Keratinocyte (primary cell): ENCODE results near the gene SIGLEC1. TPM values are rescaled to one million over a fixed set of nuclear protein-coding genes. Genes with fewer than 3 reads are reported as not detected.

ENCODE experiments used
- DNase-seq: peaks from one replicate; pipeline ENCODE4 v3.0.0-alpha.2; 2011; ENCODE audit warnings: low read depth, missing footprints, low spot score
- FAIRE-seq: peaks from 2 replicates; lab custom pipeline; 2011; peaks lifted over from hg19 to GRCh38; lab: Jason Lieb, UNC
- H2AFZ ChIP-seq: 2 replicates; pipeline ENCODE4 v1.6.0; 2012; ENCODE audit warnings: low read length, control low read depth, inconsistent platforms; ENCODE audit not compliant: control insufficient read depth
- H3K27ac ChIP-seq: 2 replicates; pipeline ENCODE4 v1.5.1; 2011; ENCODE audit warnings: low read length; ENCODE audit not compliant: control insufficient read depth, insufficient read depth
- H3K27me3 ChIP-seq: 3 replicates; pipeline ENCODE4 v1.6.0; 2011; ENCODE audit warnings: low read length; ENCODE audit not compliant: control insufficient read depth, insufficient read depth; ENCODE audit errors: extremely low read depth
- H3K36me3 ChIP-seq, 2 experiments: 2 replicates in 1 of 2; 3 replicates in 1 of 2; pipeline ENCODE4 v1.5.1; 2011; ENCODE audit warnings: low read length in 2 of 2, mild to moderate bottlenecking in 1 of 2; ENCODE audit not compliant: control insufficient read depth in 2 of 2, insufficient read depth in 2 of 2; ENCODE audit errors: extremely low read depth in 1 of 2
- H3K4me1 ChIP-seq: 3 replicates; pipeline ENCODE4 v1.5.1; 2011; ENCODE audit warnings: low read length; ENCODE audit not compliant: control insufficient read depth, insufficient read depth; ENCODE audit errors: extremely low read depth
- H3K4me2 ChIP-seq: 3 replicates; pipeline ENCODE4 v1.6.0; 2011; ENCODE audit warnings: low read depth, low read length; ENCODE audit not compliant: control insufficient read depth, insufficient read depth; ENCODE audit errors: extremely low read depth
- H3K4me3 ChIP-seq, 3 experiments: fragments of 200-600 bp in 1 of 3; sonication (generic) in 1 of 3; 2 replicates in 2 of 3; 3 replicates in 1 of 3; pipeline ENCODE4 v1.5.1; 2011 to 2016; ENCODE audit warnings: low read length in 3 of 3, mild to moderate bottlenecking in 3 of 3, control low read depth in 2 of 3, inconsistent platforms in 1 of 3, low read depth in 1 of 3, mixed read lengths in 1 of 3, mixed run types in 1 of 3, moderate library complexity in 1 of 3; ENCODE audit not compliant: control insufficient read depth in 2 of 3, insufficient read depth in 2 of 3; ENCODE audit errors: extremely low read depth in 1 of 3
- H3K79me2 ChIP-seq: 2 replicates; pipeline ENCODE4 v1.6.0; 2012; ENCODE audit warnings: low read length; ENCODE audit not compliant: control insufficient read depth, insufficient read depth
- H3K9ac ChIP-seq: 3 replicates; pipeline ENCODE4 v1.6.0; 2011; ENCODE audit warnings: low read length; ENCODE audit not compliant: control insufficient read depth, insufficient read depth; ENCODE audit errors: extremely low read depth
- H3K9me1 ChIP-seq: 3 replicates; pipeline ENCODE4 v1.6.0; 2011; ENCODE audit warnings: low read length; ENCODE audit not compliant: control insufficient read depth, insufficient read depth; ENCODE audit errors: extremely low read depth
- H3K9me3 ChIP-seq: 2 replicates; pipeline ENCODE4 v1.5.1; 2012; ENCODE audit warnings: low read depth, low read length; ENCODE audit not compliant: control insufficient read depth
- H4K20me1 ChIP-seq: 3 replicates; pipeline ENCODE4 v1.6.0; 2011; ENCODE audit warnings: low read length; ENCODE audit not compliant: control insufficient read depth, insufficient read depth; ENCODE audit errors: extremely low read depth
- CTCF ChIP-seq, 3 experiments: IDR thresholded peaks in 1 of 3; conservative IDR thresholded peaks in 1 of 3; optimal IDR thresholded peaks in 1 of 3; 2 replicates in 2 of 3; 3 replicates in 1 of 3; pipeline versions ENCODE3 to v1.5.1; 2011; ENCODE audit warnings: low read length in 3 of 3, mild to moderate bottlenecking in 3 of 3, moderate library complexity in 2 of 3, control low read depth in 1 of 3, inconsistent platforms in 1 of 3; ENCODE audit not compliant: insufficient read depth in 2 of 3; ENCODE audit errors: extremely low read depth in 1 of 3
- EZH2 ChIP-seq: IDR thresholded peaks from one replicate; pipeline ENCODE4 v1.6.1; 2012; ENCODE audit warnings: inconsistent platforms, mild to moderate bottlenecking, low read length, moderate library complexity
- dilution Hi-C: fragments of 300-500 bp; cut with MboI; formaldehyde crosslinking; loops from one replicate; pipeline ENCODE4 v1.7.0; 2020; ENCODE audit warnings: low sequenced_read_pairs; ENCODE audit not compliant: extremely low pct_ligation_motif_present
- polyA plus RNA-seq, 5 experiments: library from polyadenylated mRNA; depleted of rRNA in 3 of 5; stranded (reverse) in 3 of 5; stranded (forward) in 1 of 5; unstranded in 1 of 5; fragments of >200 nt; gene quantifications; 1 replicate in 1 of 5; 2 replicates in 3 of 5; 3 replicates in 1 of 5; pipeline versions ENCODE4 v1.2.1 to v1.2.3, GENCODE V29; 2011 to 2012; ENCODE audit warnings: missing spikeins in 2 of 5, low read depth in 1 of 5, low replicate concordance in 1 of 5

The SIGLEC1 gene
- polyA plus RNA-seq, 1 donor (not counting 4 experiments of a cell fraction or from before 2014, with no cell fraction given), result not detected

- peaks cover 16% of the 10 kb centered on the region for H3K4me1 ChIP-seq
- H3K9ac ChIP-seq, result no peak overlapping the region
- H3K4me3 ChIP-seq, result peak overlapping the region; percentile 9 to 42 (median 34)
- H3K36me3 ChIP-seq, result peaks cover 0 to 4% of the 10 kb centered on the region in 2 experiments
- no peak overlapping the region for H2AFZ ChIP-seq
- H3K9me1 ChIP-seq, result no peaks in the 10 kb centered on the region
- dilution Hi-C loops, result no loop called here
- FAIRE-seq, result no peak
- peaks cover 42% of the 10 kb centered on the region for H3K27me3 ChIP-seq
- TF ChIP-seq EZH2 (no peak), CTCF (optimal IDR thresholded peaks at IDR 0.05 in 1 of 3, IDR thresholded peaks at IDR 0.05 in 1 of 3, conservative IDR thresholded peaks at IDR 0.05 in 1 of 3; ENCODE audit: extremely low read depth in 1 of 3, insufficient read depth in 2 of 3, low read length in 3 of 3) (no peak)
- no peaks in the 10 kb centered on the region for H3K79me2 ChIP-seq
- no peaks in the 10 kb centered on the region for H3K9me3 ChIP-seq
- no peak for DNase-seq
- peak overlapping the region; percentile 64 for H3K4me2 ChIP-seq
- peaks cover 7% of the 10 kb centered on the region for H4K20me1 ChIP-seq
- no peak overlapping the region for H3K27ac ChIP-seq
These were observed 39.4 kb upstream of the SIGLEC1 start for GRCh38 chr20:3751675-3752385.

- dilution Hi-C loops, result no loop called here
- H3K9me1 ChIP-seq, result no peaks in the 10 kb centered on the region
- TF ChIP-seq CTCF (optimal IDR thresholded peaks at IDR 0.05 in 1 of 3, IDR thresholded peaks at IDR 0.05 in 1 of 3, conservative IDR thresholded peaks at IDR 0.05 in 1 of 3; ENCODE audit: extremely low read depth in 1 of 3, insufficient read depth in 2 of 3, low read length in 3 of 3), result no peak
- TF ChIP-seq EZH2, result no peak
- peaks cover 0 to 4% of the 10 kb centered on the region in 2 experiments for H3K36me3 ChIP-seq
- FAIRE-seq, result no peak
- H3K27ac ChIP-seq, result no peak overlapping the region
- H3K9ac ChIP-seq, result no peak overlapping the region
- peak overlapping the region; percentile 64 for H3K4me2 ChIP-seq
- H3K79me2 ChIP-seq, result no peaks in the 10 kb centered on the region
- peaks cover 7% of the 10 kb centered on the region for H4K20me1 ChIP-seq
- H3K9me3 ChIP-seq, result no peaks in the 10 kb centered on the region
- H3K4me1 ChIP-seq, result peaks cover 16% of the 10 kb centered on the region
- H3K27me3 ChIP-seq, result peaks cover 45% of the 10 kb centered on the region
- DNase-seq, result no peak
- no peak overlapping the region for H2AFZ ChIP-seq
- peak overlapping the region in 1 of 3 experiments; percentile 3 for H3K4me3 ChIP-seq
These were observed 38.9 kb upstream of the SIGLEC1 start for GRCh38 chr20:3751305-3751674.
